HL-60 (cell line): ENCODE data around the gene GLYATL1B.

Experiments
- DNase-seq, 2 experiments: peaks; one replicate each; pipeline ENCODE4 v3.0.0-alpha.2; 2010 to 2020; ENCODE audit warnings: low read depth in 1 of 2, low spot score in 1 of 2
- H3K27ac ChIP-seq: fragments of 250-450 bp; sonication (Bioruptor Pico); replicated peaks from 2 replicates; pipeline ENCODE4 v1.5.1; 2020; ENCODE audit warnings: mild to moderate bottlenecking, moderate library complexity
- H3K27me3 ChIP-seq: fragments of 250-450 bp; sonication (Bioruptor Pico); 2 replicates; pipeline ENCODE4 v1.5.1; 2021; ENCODE audit warnings: mild to moderate bottlenecking, moderate library complexity; ENCODE audit not compliant: insufficient read depth, poor library complexity, severe bottlenecking
- H3K4me3 ChIP-seq: replicated peaks from 2 replicates; pipeline ENCODE4 v1.5.1; 2011; ENCODE audit warnings: mild to moderate bottlenecking, control low read depth, low read length; ENCODE audit not compliant: insufficient read depth
- CTCF ChIP-seq: IDR thresholded peaks from one replicate; pipeline ENCODE4 v1.5.1; 2011; ENCODE audit warnings: low read length, control low read depth, inconsistent platforms; ENCODE audit not compliant: insufficient read depth
- GABPA ChIP-seq: IDR thresholded peaks from 2 replicates; pipeline ENCODE4 v1.6.1; 2012; ENCODE audit warnings: low read depth
- POLR2AphosphoS5 ChIP-seq: IDR thresholded peaks from 2 replicates; pipeline ENCODE4 v1.6.1; 2012; ENCODE audit warnings: low read depth
- REST ChIP-seq: IDR thresholded peaks from 2 replicates; pipeline ENCODE4 v1.6.1; 2012; ENCODE audit warnings: low read depth; ENCODE audit not compliant: insufficient replicate concordance
- SPI1 ChIP-seq: IDR thresholded peaks from 2 replicates; pipeline ENCODE4 v1.6.1; 2012; ENCODE audit warnings: low read depth, mild to moderate bottlenecking, borderline replicate concordance

Gene GLYATL1B

GRCh38 chr11:59142530-59143507, 56.7 kb downstream of the GLYATL1B start, which contains the start of gene FAM111A:
Gene FAM111A, plus strand, starts transcription at chr11:59142856. Its CDS starts 6,017 bp downstream, at chr11:59148873.
- DNase-seq = peak; percentile 71 to 87
- peak; percentile 81 for TF ChIP-seq POLR2AphosphoS5
- no peak for TF ChIP-seq SPI1
- TF ChIP-seq CTCF = no peak
- 0 out of 2 replicates have a peak, but pooled peaks have one; percentile 11 for TF ChIP-seq GABPA
- Histone ChIP-seq H3K4me3 (peak within 1 kb of the TSS; percentile 95), H3K27ac (peak within 1 kb of the TSS; percentile 78), H3K27me3 (no peaks in the 10 kb centered on the region)

GRCh38 chr11:59144096-59144495, 58.0 kb downstream of the GLYATL1B start:
- no peak for DNase-seq
- H3K27ac ChIP-seq = peak overlapping the region; percentile 78
- H3K27me3 ChIP-seq = no peaks in the 10 kb centered on the region
- H3K4me3 ChIP-seq = peak overlapping the region; percentile 69
- TF ChIP-seq POLR2AphosphoS5 (no peak), GABPA (no peak), REST (no peak), CTCF (no peak), SPI1 (no peak)
